Measurements from ENCODE around the gene CCDC198. TPM values are rescaled to one million over a fixed set of nuclear protein-coding genes. Genes with fewer than 3 reads are reported as not detected.

Gene CCDC198
- total RNA-seq, 1 donor from 2014 or later, result not detected

DNA sequence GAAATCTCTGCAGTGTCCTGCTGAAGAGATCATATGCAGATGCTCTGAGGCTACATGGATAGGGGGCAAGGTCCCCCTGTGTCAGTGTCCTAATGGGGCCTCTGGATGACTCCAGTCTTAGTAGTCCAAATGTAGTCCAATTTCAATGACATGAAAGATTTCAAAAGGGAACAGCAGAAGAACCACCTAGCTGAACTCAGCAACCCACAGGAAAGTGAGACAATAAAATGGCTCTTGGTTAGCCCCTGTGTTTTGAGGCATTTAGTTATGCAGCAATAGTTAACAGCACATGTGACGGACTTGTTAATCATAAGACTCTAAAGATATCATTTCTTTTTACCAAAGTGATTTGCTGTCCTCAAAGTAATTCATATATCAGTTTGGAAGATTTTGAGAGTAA, 22.7 kb downstream of the CCDC198 start:
- no peaks in the 10 kb centered on the region for H3K9me3 Mint-ChIP-seq

DNA sequence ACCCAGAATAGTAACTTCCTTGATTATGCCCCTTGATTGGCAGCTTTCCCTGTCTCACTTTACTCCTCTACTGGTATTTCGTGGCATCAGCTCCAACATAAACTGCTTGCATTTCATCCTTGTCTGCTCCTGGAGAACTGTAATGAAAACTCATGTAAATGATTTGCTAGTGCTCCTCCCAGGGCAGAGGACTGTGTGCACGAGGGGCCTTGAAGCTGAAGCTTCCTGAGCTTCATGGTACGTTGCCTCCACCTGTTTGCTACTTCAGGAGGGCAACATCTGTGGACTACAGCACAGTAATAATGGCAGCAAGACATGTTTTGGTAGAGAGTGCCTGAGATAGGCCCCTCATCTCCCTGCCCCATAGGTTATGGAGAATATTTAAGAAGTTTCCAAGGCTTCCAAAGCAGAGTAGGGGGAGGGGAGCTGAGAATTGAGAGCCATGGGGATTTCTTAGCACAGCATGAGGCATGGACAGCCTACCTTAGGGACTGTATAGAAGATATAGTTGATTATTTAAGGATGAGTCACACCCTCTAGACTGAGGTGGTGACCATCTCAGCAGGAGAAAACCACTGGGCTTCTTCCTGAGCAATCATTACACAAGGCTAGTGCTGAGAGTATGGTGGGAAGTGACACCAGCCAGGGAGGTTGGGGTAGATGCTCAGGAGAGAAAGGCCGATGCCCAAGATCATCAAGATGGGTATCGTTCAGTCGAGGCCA, 29.5 kb downstream of the CCDC198 start:
- Mint-ChIP-seq H3K9me3 (no peaks in the 10 kb centered on the region), H3K27me3 (ENCODE audit: insufficient read depth, low read depth) (no peaks in the 10 kb centered on the region), H3K4me3 (no peak overlapping the region), H3K4me1 (no peaks in the 10 kb centered on the region), H3K27ac (no peak overlapping the region), H3K36me3 (no peaks in the 10 kb centered on the region)
- Histone ChIP-seq H3K4me3 (no peak overlapping the region), H3F3A (ENCODE audit: low read depth) (no peaks in the 10 kb centered on the region), H3K36me3 (no peaks in the 10 kb centered on the region), H3K4me1 (no peaks in the 10 kb centered on the region), H3K9me3 (ENCODE audit: low read depth) (no peaks in the 10 kb centered on the region), H3K27me3 (no peaks in the 10 kb centered on the region), H2AFZ (replicated peaks) (no peak overlapping the region), H3K79me2 (ENCODE audit: low read depth) (no peaks in the 10 kb centered on the region), H3K9ac (no peak overlapping the region), H3K27ac (no peak overlapping the region), H3K4me2 (no peak overlapping the region), H4K20me1 (ENCODE audit: low read depth) (no peaks in the 10 kb centered on the region)
- no peak for TF ChIP-seq EZH2phosphoT487 (IDR thresholded peaks at IDR 0.05)
- TF ChIP-seq CTCF (IDR thresholded peaks at IDR 0.05), result no peak
- no peak for DNase-seq (ENCODE audit: low spot score)

More for the DNA sequence above, 22.7 kb downstream of the CCDC198 start:
- H3K27me3 ChIP-seq, result no peaks in the 10 kb centered on the region
- no peaks in the 10 kb centered on the region for H3K4me1 ChIP-seq
- no peak overlapping the region for H3K27ac ChIP-seq
- TF ChIP-seq EZH2 (IDR thresholded peaks at IDR 0.05) (no peak), CTCF (IDR thresholded peaks at IDR 0.05) (no peak), EZH2phosphoT487 (IDR thresholded peaks at IDR 0.05) (no peak)
- H4K20me1 ChIP-seq (ENCODE audit: low read depth), result no peaks in the 10 kb centered on the region
- H3K36me3 ChIP-seq, result no peaks in the 10 kb centered on the region
- no peaks in the 10 kb centered on the region for H3K9me3 ChIP-seq (ENCODE audit: low read depth)
- no peak overlapping the region for H3K4me3 ChIP-seq
- Mint-ChIP-seq H3K27ac (no peak overlapping the region), H3K4me1 (no peaks in the 10 kb centered on the region), H3K4me3 (no peak overlapping the region), H3K27me3 (ENCODE audit: insufficient read depth, low read depth) (no peaks in the 10 kb centered on the region), H3K36me3 (no peaks in the 10 kb centered on the region)
- no peak overlapping the region for H3K9ac ChIP-seq
- no peaks in the 10 kb centered on the region for H3K79me2 ChIP-seq (ENCODE audit: low read depth)
- no peak for DNase-seq (ENCODE audit: low spot score)
- no peaks in the 10 kb centered on the region for H3F3A ChIP-seq (ENCODE audit: low read depth)
- no peak overlapping the region for H3K4me2 ChIP-seq
- no peak overlapping the region for H2AFZ ChIP-seq (replicated peaks)

DNA sequence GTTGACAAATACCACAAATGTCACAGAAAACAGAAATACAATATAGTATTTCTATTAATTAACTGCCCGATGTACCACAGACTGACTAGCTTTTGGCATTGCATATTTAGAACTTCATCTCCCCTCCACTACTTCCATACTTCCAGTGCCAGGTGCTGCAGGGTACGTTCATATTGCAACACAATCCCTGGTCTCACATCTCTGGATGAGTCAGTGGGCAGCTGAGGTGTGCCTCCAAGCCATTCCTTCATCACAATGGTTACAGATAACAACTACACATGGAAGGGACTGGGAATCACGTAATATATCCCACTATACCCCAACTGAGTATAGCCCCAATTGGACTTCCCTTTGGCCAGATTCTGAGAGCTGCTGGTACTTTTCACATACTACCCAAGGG, 31.1 kb downstream of the CCDC198 start:
- no peaks in the 10 kb centered on the region for H3K4me1 Mint-ChIP-seq
- no peak overlapping the region for H3K4me3 ChIP-seq
- no peaks in the 10 kb centered on the region for H3K9me3 Mint-ChIP-seq
- no peak for DNase-seq (ENCODE audit: low spot score)
- no peak overlapping the region for H3K27ac ChIP-seq
- no peaks in the 10 kb centered on the region for H3F3A ChIP-seq (ENCODE audit: low read depth)
- TF ChIP-seq EZH2phosphoT487 (IDR thresholded peaks at IDR 0.05) (no peak), EZH2 (IDR thresholded peaks at IDR 0.05) (no peak), CTCF (IDR thresholded peaks at IDR 0.05) (no peak)
- H3K27ac Mint-ChIP-seq, result no peak overlapping the region
- H3K4me3 Mint-ChIP-seq, result no peak overlapping the region
- no peaks in the 10 kb centered on the region for H3K4me1 ChIP-seq
- H3K36me3 ChIP-seq, result no peaks in the 10 kb centered on the region
- no peaks in the 10 kb centered on the region for H3K36me3 Mint-ChIP-seq
- H3K9ac ChIP-seq, result no peak overlapping the region
- H3K27me3 Mint-ChIP-seq (ENCODE audit: insufficient read depth, low read depth), result no peaks in the 10 kb centered on the region
- no peaks in the 10 kb centered on the region for H3K27me3 ChIP-seq
- H3K4me2 ChIP-seq, result no peak overlapping the region
- no peak overlapping the region for H2AFZ ChIP-seq (replicated peaks)
- no peaks in the 10 kb centered on the region for H3K79me2 ChIP-seq (ENCODE audit: low read depth)
- H4K20me1 ChIP-seq (ENCODE audit: low read depth), result no peaks in the 10 kb centered on the region
- no peaks in the 10 kb centered on the region for H3K9me3 ChIP-seq (ENCODE audit: low read depth)
